ENCODE measurements around the gene SMPDL3B. TPM values are rescaled to one million over a fixed set of nuclear protein-coding genes. Genes with fewer than 3 reads are reported as not detected.

SMPDL3B gene
- total RNA-seq, 4 donors from 2014 or later = 0.29 TPM; not detected in 3

GRCh38 chr1:27941671-27942540 lies 7.1 kb downstream of the SMPDL3B start:
- intact Hi-C loops (cut with DNase I; ENCODE audit: low total_unique reads) = no loop called here
- Histone ChIP-seq H3K36me3 (no peaks in the 10 kb centered on the region), H3K4me3 (no peak overlapping the region), H3K4me1 (no peaks in the 10 kb centered on the region), H3K27ac (no peak overlapping the region), H3K27me3 (no peaks in the 10 kb centered on the region), H3K9me3 (no peaks in the 10 kb centered on the region)
- in situ Hi-C loops (cut with MboI; ENCODE audit: low sequenced_read_pairs in 4 of 4) = no loop called here
- no peak for DNase-seq
- no peak for ATAC-seq
- TF ChIP-seq POLR2A (IDR thresholded peaks at IDR 0.05) (no peak), CTCF (IDR thresholded peaks at IDR 0.05 in 4 of 5, conservative IDR thresholded peaks at IDR 0.05 in 1 of 5) (no peak)

- Histone ChIP-seq H3K4me1 (no peaks in the 10 kb centered on the region), H3K9me3 (no peaks in the 10 kb centered on the region), H3K27me3 (no peaks in the 10 kb centered on the region), H3K27ac (no peak overlapping the region), H3K4me3 (no peak overlapping the region), H3K36me3 (no peaks in the 10 kb centered on the region)
- TF ChIP-seq POLR2A (IDR thresholded peaks at IDR 0.05) (no peak), CTCF (IDR thresholded peaks at IDR 0.05 in 4 of 5, conservative IDR thresholded peaks at IDR 0.05 in 1 of 5) (no peak)
- intact Hi-C loops (cut with DNase I; ENCODE audit: low total_unique reads) = no loop called here
- no peak for ATAC-seq
- in situ Hi-C loops (cut with MboI; ENCODE audit: low sequenced_read_pairs in 4 of 4) = no loop called here
- DNase-seq = no peak
Measured at GRCh38 chr1:27945020-27945419, 10.2 kb downstream of the SMPDL3B start.

GRCh38 chr1:27949027-27949426 lies 14.2 kb downstream of the SMPDL3B start:
- DNase-seq (no peak), ATAC-seq (no peak)
- intact Hi-C loops (cut with DNase I; ENCODE audit: low total_unique reads) = no loop called here
- no peak overlapping the region for H3K27ac ChIP-seq
- TF ChIP-seq CTCF (IDR thresholded peaks at IDR 0.05 in 4 of 5, conservative IDR thresholded peaks at IDR 0.05 in 1 of 5) = no peak
- TF ChIP-seq POLR2A (IDR thresholded peaks at IDR 0.05) = no peak
- H3K27me3 ChIP-seq = no peaks in the 10 kb centered on the region
- no peaks in the 10 kb centered on the region for H3K9me3 ChIP-seq
- no peaks in the 10 kb centered on the region for H3K36me3 ChIP-seq
- in situ Hi-C loops (cut with MboI; ENCODE audit: low sequenced_read_pairs in 4 of 4) = no loop called here
- no peaks in the 10 kb centered on the region for H3K4me1 ChIP-seq
- no peak overlapping the region for H3K4me3 ChIP-seq

GRCh38 chr1:27951396-27951795 lies 16.6 kb downstream of the SMPDL3B start:
- ATAC-seq (no peak), DNase-seq (no peak)
- Histone ChIP-seq H3K4me3 (no peak overlapping the region), H3K9me3 (no peaks in the 10 kb centered on the region), H3K27me3 (no peaks in the 10 kb centered on the region), H3K36me3 (no peaks in the 10 kb centered on the region), H3K27ac (no peak overlapping the region), H3K4me1 (no peaks in the 10 kb centered on the region)
- TF ChIP-seq POLR2A (IDR thresholded peaks at IDR 0.05) = no peak
- TF ChIP-seq CTCF (IDR thresholded peaks at IDR 0.05 in 4 of 5, conservative IDR thresholded peaks at IDR 0.05 in 1 of 5) = no peak
- in situ Hi-C loops (cut with MboI; ENCODE audit: low sequenced_read_pairs in 4 of 4) (no loop called here), intact Hi-C loops (cut with DNase I; ENCODE audit: low total_unique reads) (no loop called here)
